ENCODE results near the gene MLXIP. TPM values are rescaled to one million over a fixed set of nuclear protein-coding genes. Genes with fewer than 3 reads are reported as not detected.

Gene MLXIP
- total RNA-seq, 1 experiment from 2014 or later, result 32.4 TPM

DNA sequence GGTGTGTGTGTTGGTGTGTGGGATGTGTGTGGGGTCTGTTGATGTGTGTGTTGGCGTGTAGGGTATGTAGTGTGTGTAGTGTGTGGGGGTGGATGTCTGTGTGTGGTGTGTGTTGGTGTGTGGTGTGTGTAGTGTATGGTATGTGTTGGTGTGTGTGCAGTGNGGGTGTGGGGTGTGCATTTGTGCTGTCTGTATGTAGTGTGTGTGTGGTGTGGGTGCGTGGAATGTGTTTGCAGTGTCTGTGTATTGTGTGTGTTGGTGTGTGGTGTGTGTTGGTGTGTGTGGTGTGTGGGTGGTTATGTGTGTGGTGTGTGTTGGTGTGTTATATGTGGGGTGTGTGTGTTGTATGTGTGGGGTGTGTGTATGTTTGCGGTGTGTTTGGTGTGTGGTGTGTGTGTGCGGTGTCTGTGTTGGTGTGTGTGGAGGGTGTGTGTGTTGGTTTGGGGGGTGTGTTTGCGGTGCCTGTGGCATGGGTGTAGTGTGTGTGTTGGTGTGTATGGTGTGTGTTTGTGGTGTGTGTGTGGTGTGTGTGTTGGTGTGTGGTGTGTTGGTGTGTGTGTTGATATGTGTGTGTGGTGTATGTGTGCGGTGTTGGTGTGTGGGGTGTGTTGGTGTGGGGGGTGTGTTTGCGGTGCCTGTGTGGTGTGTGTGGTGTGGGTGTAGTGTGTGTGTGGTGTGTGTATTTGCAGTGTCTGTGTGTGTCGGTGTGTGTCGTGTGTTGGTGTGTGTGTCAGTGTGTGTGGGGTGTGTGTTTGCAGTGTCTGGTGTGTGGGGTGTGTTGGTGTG is 14.7 kb downstream of the MLXIP start:
- Histone ChIP-seq H3T11ph (ENCODE audit: low read length) (no peak overlapping the region), H3K4ac (ENCODE audit: low read depth, low read length) (no peak overlapping the region), H2BK20ac (ENCODE audit: low read depth, low read length, poor library complexity, severe bottlenecking) (no peak overlapping the region), H3K79me2 (ENCODE audit: insufficient read depth, low read length) (peaks cover 2% of the 10 kb centered on the region; the same call in 1 of the 2 replicates), H4K91ac (ENCODE audit: insufficient read length, low read depth, low read length) (no peak overlapping the region), H3K4me1 (ENCODE audit: insufficient read depth, low read length) (peaks cover 2% of the 10 kb centered on the region; the same call in 1 of the 2 replicates), H3K27me3 (ENCODE audit: insufficient read depth, low read length) (no peaks in the 10 kb centered on the region), H3K23me2 (ENCODE audit: insufficient read length, low read depth, low read length, poor library complexity, severe bottlenecking) (peaks cover 3% of the 10 kb centered on the region), H3K23ac (ENCODE audit: insufficient read length, low read depth, low read length) (no peak overlapping the region), H3K4me2 (ENCODE audit: insufficient read depth, insufficient read length, low read length) (no peak overlapping the region), H3K14ac (ENCODE audit: insufficient read depth, low read length) (no peak overlapping the region), H3K18ac (ENCODE audit: insufficient read length, low read depth, low read length) (no peak overlapping the region), H4K5ac (ENCODE audit: insufficient read length, low read depth, low read length) (no peak overlapping the region), H2AFZ (ENCODE audit: low read length) (no peak overlapping the region), H2BK5ac (ENCODE audit: insufficient read length, low read length) (no peak overlapping the region), H4K20me1 (ENCODE audit: control insufficient read depth, insufficient read depth, insufficient read length) (no peaks in the 10 kb centered on the region), H3K79me1 (ENCODE audit: insufficient read depth, low read depth, low read length, poor library complexity, severe bottlenecking) (no peaks in the 10 kb centered on the region), H4K8ac (replicated peaks; ENCODE audit: insufficient read length, low read depth, low read length) (no peak overlapping the region), H3K9ac (ENCODE audit: extremely low read depth, insufficient read length, low read length) (no peak overlapping the region), H2BK15ac (ENCODE audit: low read depth, low read length) (no peak overlapping the region), H3K9me3 (ENCODE audit: control insufficient read depth, low read depth, low read length) (no peaks in the 10 kb centered on the region), H3K56ac (ENCODE audit: insufficient read length, low read depth, low read length) (no peak overlapping the region), H3K27ac (ENCODE audit: insufficient read length, low read depth, low read length) (no peak overlapping the region), H2AK5ac (ENCODE audit: insufficient read length, low read length) (no peak overlapping the region), H2BK12ac (ENCODE audit: insufficient read length, low read depth, low read length) (no peak overlapping the region), H2BK120ac (ENCODE audit: low read depth, low read length, poor library complexity, severe bottlenecking) (no peak overlapping the region)
- peaks cover 0 to 4% (median 2%) of the 10 kb centered on the region in 3 experiments; a peak in 1 of 7 replicates for H3K36me3 Mint-ChIP-seq (ENCODE audit: insufficient read depth in 1 of 3, low read depth in 3 of 3)
- 100% methylated on average over 6 of the region's 9 CpGs for WGBS (ENCODE audit: extremely low coverage, insufficient read length, low lambda C conversion rate)
- H3K4me1 Mint-ChIP-seq, result peaks cover 12 to 18% of the 10 kb centered on the region in 2 experiments
- no peak overlapping the region for H3K4me3 Mint-ChIP-seq
- TF ChIP-seq, protein P1, sequence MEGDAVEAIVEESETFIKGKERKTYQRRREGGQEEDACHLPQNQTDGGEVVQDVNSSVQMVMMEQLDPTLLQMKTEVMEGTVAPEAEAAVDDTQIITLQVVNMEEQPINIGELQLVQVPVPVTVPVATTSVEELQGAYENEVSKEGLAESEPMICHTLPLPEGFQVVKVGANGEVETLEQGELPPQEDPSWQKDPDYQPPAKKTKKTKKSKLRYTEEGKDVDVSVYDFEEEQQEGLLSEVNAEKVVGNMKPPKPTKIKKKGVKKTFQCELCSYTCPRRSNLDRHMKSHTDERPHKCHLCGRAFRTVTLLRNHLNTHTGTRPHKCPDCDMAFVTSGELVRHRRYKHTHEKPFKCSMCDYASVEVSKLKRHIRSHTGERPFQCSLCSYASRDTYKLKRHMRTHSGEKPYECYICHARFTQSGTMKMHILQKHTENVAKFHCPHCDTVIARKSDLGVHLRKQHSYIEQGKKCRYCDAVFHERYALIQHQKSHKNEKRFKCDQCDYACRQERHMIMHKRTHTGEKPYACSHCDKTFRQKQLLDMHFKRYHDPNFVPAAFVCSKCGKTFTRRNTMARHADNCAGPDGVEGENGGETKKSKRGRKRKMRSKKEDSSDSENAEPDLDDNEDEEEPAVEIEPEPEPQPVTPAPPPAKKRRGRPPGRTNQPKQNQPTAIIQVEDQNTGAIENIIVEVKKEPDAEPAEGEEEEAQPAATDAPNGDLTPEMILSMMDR (conservative IDR thresholded peaks at IDR 0.05), result no peak
- DNase-seq, result no peak
- H3K9me3 Mint-ChIP-seq, result no peaks in the 10 kb centered on the region
- no peak overlapping the region for H3K27ac Mint-ChIP-seq
- no peaks in the 10 kb centered on the region for H3K27me3 Mint-ChIP-seq (ENCODE audit: low read depth)

All from H9 (cell line).